PFSK-1 (cell line): ENCODE measurements around the gene FCAMR.

Experiments
- POLR2AphosphoS5 ChIP-seq: IDR thresholded peaks from 2 replicates; pipeline ENCODE4 v1.6.1; 2012; ENCODE audit warnings: low read depth, mild to moderate bottlenecking, control low read depth, low read length, moderate library complexity
- TAF1 ChIP-seq: IDR thresholded peaks from 2 replicates; pipeline ENCODE4 v1.6.1; 2012; ENCODE audit warnings: low read length, control low read depth, borderline replicate concordance; ENCODE audit not compliant: insufficient read depth

DNA sequence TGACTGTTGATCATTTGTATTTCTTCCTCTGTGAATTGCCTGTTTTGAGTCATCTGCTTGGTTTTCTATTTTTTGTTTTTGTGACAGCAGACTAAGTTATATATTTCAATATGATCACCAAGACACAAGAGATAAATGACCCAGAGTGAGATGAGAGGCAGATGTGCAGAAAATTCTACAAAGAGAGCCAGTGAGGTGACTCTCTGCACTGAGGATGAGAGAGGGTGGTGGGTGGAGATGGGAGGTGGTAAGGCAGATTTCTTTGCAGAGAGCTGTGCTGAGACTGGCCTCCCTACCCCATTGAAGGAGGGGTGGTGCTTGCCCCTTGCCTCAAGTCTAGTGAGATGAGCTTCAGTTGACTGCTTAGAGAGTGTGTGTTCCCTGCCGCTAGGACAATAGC, 17.6 kb upstream of the FCAMR start:
- TF ChIP-seq POLR2AphosphoS5 (no peak), TAF1 (no peak)
